ENCODE data around the gene TIMELESS. TPM values are rescaled to one million over a fixed set of nuclear protein-coding genes. Genes with fewer than 3 reads are reported as not detected.

TIMELESS gene
- total RNA-seq, 4 donors from 2014 or later, result 2.6 to 3.1 (median 3.0) TPM

GRCh38 chr12:56469007-56469930 is 20.0 kb upstream of the TIMELESS start:
- no peak for ATAC-seq
- Histone ChIP-seq H3K9me3 (no peaks in the 10 kb centered on the region), H3K27ac (peak overlapping the region; percentile 63 to 88 (median 86))

GRCh38 chr12:56468216-56469006 is 19.2 kb upstream of the TIMELESS start, which contains the start of gene SPRYD4:
TSS of gene SPRYD4 (plus strand) at chr12:56468578. CDS start at chr12:56468592, 14 bp downstream.
- H3K27me3 ChIP-seq, result no peaks in the 10 kb centered on the region
- H3K4me3 ChIP-seq, result peak within 1 kb of the TSS; percentile 66 to 80
- no peaks in the 10 kb centered on the region for H3K9me3 ChIP-seq
- H3K4me1 ChIP-seq, result peaks cover 0 to 48% (median 10%) of the 10 kb centered on the region in 3 donors
- WGBS, 2 donors (ENCODE audit: low coverage in 1 of 2), result 0 to 1% methylated on average over 14 to 22 of the region's 43 CpGs
- H3K27ac ChIP-seq, result peak within 1 kb of the TSS; percentile 70 to 88 (median 86)
- TF ChIP-seq EP300 (IDR thresholded peaks at IDR 0.05) (no peak), CTCF (IDR thresholded peaks at IDR 0.05) (peak in 2 of 4 experiments; percentile 27 to 67), POLR2A (IDR thresholded peaks at IDR 0.05) (peak; percentile 87 to 89), POLR2AphosphoS5 (IDR thresholded peaks at IDR 0.05) (peak; percentile 94)
- H3K36me3 ChIP-seq, result peaks cover 0 to 26% of the 10 kb centered on the region in 2 donors
- peak; percentile 98 for ATAC-seq

More at GRCh38 chr12:56469007-56469930, 20.0 kb upstream of the TIMELESS start:
- H3K36me3 ChIP-seq, result peaks cover 0 to 27% of the 10 kb centered on the region in 2 donors
- no peaks in the 10 kb centered on the region for H3K27me3 ChIP-seq
- WGBS, 2 donors (ENCODE audit: low coverage in 1 of 2), result 32 to 44% methylated on average over 5 to 14 of the region's 19 CpGs
- no peak for TF ChIP-seq CTCF (IDR thresholded peaks at IDR 0.05)
- no peak for TF ChIP-seq POLR2AphosphoS5 (IDR thresholded peaks at IDR 0.05)
- TF ChIP-seq POLR2A (IDR thresholded peaks at IDR 0.05), result no peak
- TF ChIP-seq EP300 (IDR thresholded peaks at IDR 0.05), result no peak
- H3K4me1 ChIP-seq, result peaks cover 0 to 43% (median 10%) of the 10 kb centered on the region in 3 donors
- H3K4me3 ChIP-seq, result peak overlapping the region; percentile 66 to 80

- Histone ChIP-seq H3K36me3 (no peaks in the 10 kb centered on the region), H3K27me3 (no peaks in the 10 kb centered on the region), H3K9me3 (no peaks in the 10 kb centered on the region), H3K27ac (no peak overlapping the region), H3K4me3 (no peak overlapping the region), H3K4me1 (peaks cover 0 to 10% (median 0%) of the 10 kb centered on the region in 3 donors)
- no peak for ATAC-seq
- TF ChIP-seq POLR2AphosphoS5 (IDR thresholded peaks at IDR 0.05), result no peak
- TF ChIP-seq EP300 (IDR thresholded peaks at IDR 0.05), result no peak
- no peak for TF ChIP-seq CTCF (IDR thresholded peaks at IDR 0.05)
These were observed 13.3 kb upstream of the TIMELESS start for GRCh38 chr12:56462565-56462964.

- WGBS, 2 donors (ENCODE audit: low coverage in 1 of 2), result 70 to 83% methylated on average over 7 to 9 of the region's 11 CpGs
- H3K9me3 ChIP-seq, result no peaks in the 10 kb centered on the region
- H3K27me3 ChIP-seq, result no peaks in the 10 kb centered on the region
- no peak for ATAC-seq
- no peak overlapping the region for H3K27ac ChIP-seq
- peaks cover 0 to 8% (median 0%) of the 10 kb centered on the region in 3 donors for H3K4me1 ChIP-seq
- no peak overlapping the region for H3K4me3 ChIP-seq
- H3K36me3 ChIP-seq, result no peaks in the 10 kb centered on the region
- TF ChIP-seq POLR2A (IDR thresholded peaks at IDR 0.05) (no peak), POLR2AphosphoS5 (IDR thresholded peaks at IDR 0.05) (no peak), CTCF (IDR thresholded peaks at IDR 0.05) (no peak), EP300 (IDR thresholded peaks at IDR 0.05) (no peak)
These were observed 12.3 kb upstream of the TIMELESS start for GRCh38 chr12:56461235-56462159.

Measured in gastroesophageal sphincter (tissue), 4 donors.